Ishikawa (cell line): ENCODE measurements around the gene ADCY4.

Experiments
- CEBPB ChIP-seq: IDR thresholded peaks from 2 replicates; pipeline ENCODE4 v1.6.1; 2012
- TAF1 ChIP-seq: IDR thresholded peaks from 2 replicates; pipeline ENCODE4 v1.6.1; 2012; ENCODE audit warnings: low read depth, mild to moderate bottlenecking

DNA sequence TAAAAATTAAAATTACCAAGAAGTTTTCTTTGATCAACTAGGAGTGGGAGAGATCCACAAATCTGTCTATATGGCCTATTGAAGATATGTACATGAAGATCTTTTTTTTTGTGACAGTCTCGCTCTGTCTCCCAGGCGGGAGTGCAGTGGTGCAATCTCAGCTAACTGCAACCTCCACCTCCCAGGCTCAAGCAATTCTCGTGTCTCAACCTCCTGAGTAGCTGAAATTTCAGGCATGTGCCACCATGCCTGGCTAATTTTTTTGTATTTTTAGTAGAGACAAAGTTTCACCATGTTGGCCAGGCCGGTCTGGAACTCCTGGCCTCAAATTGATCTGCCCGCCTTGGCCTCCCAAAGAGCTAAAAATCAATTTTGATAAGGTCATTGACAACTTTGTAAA is 28.5 kb upstream of the ADCY4 start:
- no peak for TF ChIP-seq CEBPB
- TF ChIP-seq TAF1, result no peak
